H1 (cell line): ENCODE results near the gene PODN. TPM values are rescaled to one million over a fixed set of nuclear protein-coding genes. Genes with fewer than 3 reads are reported as not detected.

Experiments
- CTCF ChIA-PET: fragments of 300-600 bp; sonication (Branson Sonifier 250); formaldehyde crosslinking; loops from one replicate; lab custom pipeline; 2021; ENCODE audit not compliant: partially characterized antibody; lab: Charles Lee
- POLR2A ChIA-PET: fragments of 300-600 bp; sonication (Branson Sonifier 250); formaldehyde crosslinking; loops from one replicate; lab custom pipeline; 2021; ENCODE audit warnings: inconsistent platforms; ENCODE audit not compliant: partially characterized antibody; lab: Charles Lee
- DNase-seq, 2 experiments: peaks; one replicate each; pipeline versions ENCODE4 v3.0.0 to v3.0.0-alpha.2; 2010 to 2022; ENCODE audit warnings: low spot score in 2 of 2, low read depth in 1 of 2, mixed read lengths in 1 of 2
- FAIRE-seq: peaks from 2 replicates; lab custom pipeline; 2011; peaks lifted over from hg19 to GRCh38; lab: Jason Lieb, UNC
- H2AFZ ChIP-seq: 2 replicates; pipeline ENCODE4 v1.8.1; 2012; ENCODE audit warnings: low read length, inconsistent platforms
- H2AK5ac ChIP-seq: 2 replicates; pipeline ENCODE4 v1.6.1; 2013; ENCODE audit warnings: low read depth, low read length
- H2BK120ac ChIP-seq: replicated peaks from 2 replicates; pipeline ENCODE3; 2013; ENCODE audit warnings: low read depth, low read length, inconsistent platforms
- H2BK12ac ChIP-seq: 2 replicates; pipeline ENCODE4 v1.6.1; 2013; ENCODE audit warnings: low read depth, low read length
- H2BK15ac ChIP-seq: 2 replicates; pipeline ENCODE4 v1.6.1; 2013; ENCODE audit warnings: low read length
- H2BK20ac ChIP-seq: 2 replicates; pipeline ENCODE4 v1.6.1; 2013; ENCODE audit warnings: low read length
- H2BK5ac ChIP-seq: 2 replicates; pipeline ENCODE4 v1.6.1; 2013; ENCODE audit warnings: low read depth, low read length
- H3K14ac ChIP-seq: 2 replicates; pipeline ENCODE4 v1.6.1; 2013; ENCODE audit warnings: inconsistent platforms; ENCODE audit not compliant: insufficient read length
- H3K18ac ChIP-seq: 2 replicates; pipeline ENCODE4 v1.6.1; 2013; ENCODE audit warnings: low read length; ENCODE audit errors: extremely low read depth
- H3K23ac ChIP-seq: 2 replicates; pipeline ENCODE4 v1.6.1; 2013; ENCODE audit warnings: inconsistent platforms; ENCODE audit not compliant: insufficient read length
- H3K23me2 ChIP-seq: 2 replicates; pipeline ENCODE4 v1.6.1; 2013; ENCODE audit warnings: low read depth, low read length
- H3K27ac ChIP-seq: 2 replicates; pipeline ENCODE4 v1.6.1; 2011; ENCODE audit warnings: low read depth, low read length, inconsistent platforms
- H3K27me3 ChIP-seq, 4 experiments: replicated peaks in 1 of 4; 1 replicate in 1 of 4; 2 replicates in 3 of 4; pipeline versions ENCODE4 v1.6.1 to v1.8.1; 2011 to 2013; ENCODE audit warnings: low read length in 3 of 4, mild to moderate bottlenecking in 3 of 4, inconsistent platforms in 2 of 4, mixed read lengths in 2 of 4, moderate library complexity in 1 of 4; ENCODE audit not compliant: control insufficient read depth in 3 of 4, insufficient read depth in 3 of 4; ENCODE audit errors: extremely low read depth in 1 of 4
- H3K36me3 ChIP-seq, 4 experiments: 2 replicates each; pipeline versions ENCODE4 v1.6.1 to v1.8.1; 2011 to 2013; ENCODE audit warnings: mild to moderate bottlenecking in 4 of 4, low read length in 3 of 4, moderate library complexity in 2 of 4, control low read depth in 1 of 4, inconsistent platforms in 1 of 4; ENCODE audit not compliant: insufficient read depth in 4 of 4, control insufficient read depth in 2 of 4
- H3K4ac ChIP-seq: replicated peaks from 2 replicates; pipeline ENCODE3; 2013; ENCODE audit warnings: low read length, low read depth, mixed read lengths, inconsistent platforms; ENCODE audit not compliant: insufficient read length
- H3K4me1 ChIP-seq, 4 experiments: replicated peaks in 1 of 4; 1 replicate in 1 of 4; 2 replicates in 3 of 4; pipeline versions ENCODE4 v1.6.1 to v1.8.1; 2011 to 2013; ENCODE audit warnings: low read length in 3 of 4, inconsistent platforms in 2 of 4, mixed read lengths in 1 of 4; ENCODE audit not compliant: insufficient read depth in 4 of 4, control insufficient read depth in 3 of 4
- H3K4me2 ChIP-seq, 2 experiments: 2 replicates each; pipeline versions ENCODE4 v1.6.1 to v1.8.1; 2011 to 2013; ENCODE audit warnings: low read depth in 2 of 2, low read length in 2 of 2, control low read depth in 1 of 2, inconsistent platforms in 1 of 2, mild to moderate bottlenecking in 1 of 2; ENCODE audit not compliant: insufficient read depth in 1 of 2
- H3K4me3 ChIP-seq, 4 experiments: fragments of 200-600, 300-600 bp in 1 of 4; sonication (generic), shearing (Covaris generic), sonication (Bioruptor Twin) in 1 of 4; 2 replicates each; pipeline versions ENCODE4 v1.5.1 to v1.8.1; 2011 to 2016; ENCODE audit warnings: low read length in 4 of 4, low read depth in 3 of 4, control low read depth in 2 of 4, inconsistent platforms in 2 of 4, mild to moderate bottlenecking in 2 of 4, mixed read lengths in 1 of 4, moderate library complexity in 1 of 4; ENCODE audit not compliant: insufficient read depth in 2 of 4; ENCODE audit errors: extremely low read depth in 1 of 4
- H3K56ac ChIP-seq: replicated peaks from 2 replicates; pipeline ENCODE3; 2013; ENCODE audit warnings: low read depth, mild to moderate bottlenecking, mixed read lengths, low read length, inconsistent platforms; ENCODE audit not compliant: insufficient read length
- H3K79me1 ChIP-seq: 2 replicates; pipeline ENCODE4 v1.6.1; 2013; ENCODE audit warnings: low read depth, low read length, control low read depth
- H3K79me2 ChIP-seq, 2 experiments: 2 replicates each; pipeline versions ENCODE4 v1.6.1 to v1.8.1; 2012 to 2013; ENCODE audit warnings: low read length in 2 of 2, mild to moderate bottlenecking in 2 of 2, inconsistent platforms in 1 of 2; ENCODE audit not compliant: insufficient read depth in 2 of 2, control insufficient read depth in 1 of 2
- H3K9ac ChIP-seq, 4 experiments: replicated peaks in 1 of 4; 1 replicate in 1 of 4; 2 replicates in 3 of 4; pipeline versions ENCODE4 v1.6.1 to v1.8.1; 2011 to 2013; ENCODE audit warnings: low read depth in 3 of 4, low read length in 3 of 4, control low read depth in 2 of 4, mild to moderate bottlenecking in 2 of 4, moderate library complexity in 2 of 4, inconsistent platforms in 1 of 4; ENCODE audit errors: extremely low read depth in 1 of 4
- H3K9me3 ChIP-seq, 2 experiments: 2 replicates each; pipeline versions ENCODE4 v1.6.1 to v1.8.1; 2012 to 2013; ENCODE audit warnings: mild to moderate bottlenecking in 2 of 2, moderate library complexity in 2 of 2, control low read depth in 1 of 2, inconsistent platforms in 1 of 2, low read depth in 1 of 2, low read length in 1 of 2, mixed read lengths in 1 of 2; ENCODE audit not compliant: insufficient read depth in 2 of 2
- H4K20me1 ChIP-seq, 2 experiments: replicated peaks in 1 of 2; 2 replicates each; pipeline versions ENCODE3 to v1.8.1; 2011 to 2013; ENCODE audit warnings: inconsistent platforms in 2 of 2, low read length in 2 of 2, mild to moderate bottlenecking in 1 of 2; ENCODE audit not compliant: insufficient read depth in 2 of 2, control insufficient read depth in 1 of 2
- H4K5ac ChIP-seq: 2 replicates; pipeline ENCODE4 v1.6.1; 2013; ENCODE audit warnings: low read length, low read depth, mixed read lengths, inconsistent platforms; ENCODE audit not compliant: insufficient read length
- H4K8ac ChIP-seq: 2 replicates; pipeline ENCODE4 v1.8.0; 2013; ENCODE audit warnings: mild to moderate bottlenecking, moderate library complexity, low read length, inconsistent platforms; ENCODE audit not compliant: insufficient read depth; ENCODE audit errors: extremely low read depth
- H4K91ac ChIP-seq: replicated peaks from 2 replicates; pipeline ENCODE3; 2013; ENCODE audit warnings: low read length, mixed read lengths, inconsistent platforms; ENCODE audit not compliant: insufficient read length
- NANOG ChIP-seq: IDR thresholded peaks from 2 replicates; pipeline ENCODE4 v1.6.1; 2011; ENCODE audit warnings: low read length, low read depth, mild to moderate bottlenecking, inconsistent platforms; ENCODE audit not compliant: insufficient read depth, poor library complexity, severe bottlenecking
- RAD21 ChIP-seq, 2 experiments: IDR thresholded peaks in 1 of 2; conservative IDR thresholded peaks in 1 of 2; 2 replicates each; pipeline ENCODE4 v1.6.1; 2011; ENCODE audit warnings: low read depth in 2 of 2, low read length in 2 of 2, improper control_type of control experiment in 1 of 2, inconsistent platforms in 1 of 2, mild to moderate bottlenecking in 1 of 2, moderate library complexity in 1 of 2
- SIX5 ChIP-seq: IDR thresholded peaks from 2 replicates; pipeline ENCODE4 v1.6.1; 2011; ENCODE audit warnings: mild to moderate bottlenecking, low read depth, low read length
- TAF1 ChIP-seq: IDR thresholded peaks from 2 replicates; pipeline ENCODE4 v1.6.1; 2011; ENCODE audit warnings: mild to moderate bottlenecking, low read depth, low read length
- WGBS, 2 experiments: shearing (Covaris generic) in 1 of 2; methylation state at CpG; one replicate each; pipeline versions ENCODE4 v1.1.6 to v1.1.7; 2013 to 2015; ENCODE audit warnings: low lambda C conversion rate in 2 of 2, mixed read lengths in 2 of 2, inconsistent platforms in 1 of 2, low coverage in 1 of 2, missing lambda C conversion rate in 1 of 2; ENCODE audit not compliant: insufficient replicate concordance in 2 of 2, insufficient coverage in 1 of 2, insufficient read length in 1 of 2; ENCODE audit errors: extremely low coverage in 1 of 2, missing lambda C conversion rate in 1 of 2; 5-methylcytosine and 5-hydroxymethylcytosine counted together
- polyA plus RNA-seq, 7 experiments: library from polyadenylated mRNA; depleted of rRNA in 3 of 7; stranded (reverse) in 5 of 7; unstranded in 2 of 7; fragments of >200 nt in 5 of 7; fragments of 200-250 nt in 2 of 7; gene quantifications; 1 replicate in 5 of 7; 2 replicates in 1 of 7; 4 replicates in 1 of 7; pipeline versions ENCODE4 v1.2.1 to v1.2.3, GENCODE V29; 2011 to 2013; ENCODE audit warnings: missing spikeins in 2 of 7, mixed read lengths in 2 of 7
- total RNA-seq: library from RNA; stranded (reverse); fragmentation: NEBNext Ultra II Directional; extraction: Animal tissue kit (Norgen Biotek cat#: 25700); gene quantifications from 2 replicates; pipeline ENCODE4 v1.2.1, GENCODE V29; 2021

PODN gene
- total and polyA plus RNA-seq, 2 of the 8 experiments (the other 6 are each of a cell fraction or from before 2014, with no cell fraction given): 0.11 to 0.17 TPM

- ChIA-PET CTCF (interaction anchor here (0.6 to 2.3 kb wide), 8 partner anchors 9 to 248 kb away, joined by 3 to 7 read pairs (median 4); no protein-coding TSS in a partner anchor), POLR2A (interaction anchor here (0.7 kb wide), 2 partner anchors 9 to 44 kb away, joined by 3 to 4 read pairs; no protein-coding TSS in a partner anchor)
- no peak overlapping the region for H2AFZ ChIP-seq
- no peak overlapping the region for H4K91ac ChIP-seq
- H3K56ac ChIP-seq: no peak overlapping the region
- no peak overlapping the region for H4K5ac ChIP-seq
- no peaks in the 10 kb centered on the region for H4K20me1 ChIP-seq
- H2BK12ac ChIP-seq: no peak overlapping the region
- no peak overlapping the region for H3K14ac ChIP-seq
- H3K23ac ChIP-seq: no peak overlapping the region
- no peak for FAIRE-seq
- TF ChIP-seq NANOG (no peak), TAF1 (no peak), RAD21 (IDR thresholded peaks at IDR 0.05 in 1 of 2, conservative IDR thresholded peaks at IDR 0.05 in 1 of 2; ENCODE audit: low read depth in 2 of 2, low read length in 2 of 2) (no peak), SIX5 (no peak)
- H2AK5ac ChIP-seq: no peak overlapping the region
- H3K9me3 ChIP-seq: no peaks in the 10 kb centered on the region; a peak in 1 of 4 replicates
- no peak overlapping the region for H3K4me2 ChIP-seq
- no peak overlapping the region for H4K8ac ChIP-seq
- H3K23me2 ChIP-seq: no peaks in the 10 kb centered on the region
- H3K79me1 ChIP-seq: no peaks in the 10 kb centered on the region
- H2BK5ac ChIP-seq: no peak overlapping the region
- H3K79me2 ChIP-seq: no peaks in the 10 kb centered on the region
- H2BK20ac ChIP-seq: no peak overlapping the region
- H3K27ac ChIP-seq: no peak overlapping the region
- H3K4me1 ChIP-seq: no peaks in the 10 kb centered on the region
- H3K27me3 ChIP-seq: no peaks in the 10 kb centered on the region
- H2BK15ac ChIP-seq: no peak overlapping the region
- H3K18ac ChIP-seq: no peak overlapping the region
- DNase-seq: no peak
- WGBS, 2 experiments: 100% methylated on average over 1 of the region's 1 CpG; no CpG with 5 or more reads in 1 of the 2 experiments
- no peak overlapping the region for H3K4me3 ChIP-seq
- no peak overlapping the region for H2BK120ac ChIP-seq
- no peak overlapping the region for H3K4ac ChIP-seq
- H3K9ac ChIP-seq: no peak overlapping the region
- no peaks in the 10 kb centered on the region for H3K36me3 ChIP-seq
Measured at GRCh38 chr1:53130598-53130877, 68.5 kb downstream of the PODN start.
